Activated CD4-positive, alpha-beta T cell treated with anti-CD3 and anti-CD28 coated beads, Interleukin-2, Interleukin-6, amounts not matched to agents 100 ng/mL and 50 ng/mL, durations not matched to agents 16 hours and 8 hours (primary cell): ENCODE results near the gene ETS1.

ENCODE experiments used
- DNase-seq: peaks from one replicate; pipeline ENCODE4 v3.0.0-alpha.2; 2020

ETS1 gene

GRCh38 chr11:128497776-128498095, 89.6 kb downstream of the ETS1 start:
- DNase-seq, result no peak

- DNase-seq, result peak; percentile 65
Measured at GRCh38 chr11:128497061-128497775, 90.1 kb downstream of the ETS1 start.

- DNase-seq, result no peak
Measured at GRCh38 chr11:128496692-128497060, 90.7 kb downstream of the ETS1 start.

- no peak for DNase-seq
Measured at GRCh38 chr11:128496249-128496648, 91.1 kb downstream of the ETS1 start.

GRCh38 chr11:128494418-128495332, 92.7 kb downstream of the ETS1 start:
- DNase-seq, result peak; percentile 73

GRCh38 chr11:128493570-128493965, 93.8 kb downstream of the ETS1 start:
- no peak for DNase-seq

- DNase-seq, result peak; percentile 69
Measured at GRCh38 chr11:128492903-128493569, 94.3 kb downstream of the ETS1 start.

- DNase-seq, result no peak
Measured at GRCh38 chr11:128492461-128492860, 94.9 kb downstream of the ETS1 start.

GRCh38 chr11:128491195-128491936, 96.0 kb downstream of the ETS1 start:
- DNase-seq, result peak; percentile 58

- no peak for DNase-seq
Measured at GRCh38 chr11:128490092-128490491, 97.3 kb downstream of the ETS1 start.

GRCh38 chr11:128488471-128488870, 98.9 kb downstream of the ETS1 start:
- DNase-seq, result peak; percentile 68

- DNase-seq, result no peak
Measured at GRCh38 chr11:128487978-128488377, 99.4 kb downstream of the ETS1 start.

- no peak for DNase-seq
Measured at GRCh38 chr11:128484172-128484571, 103.2 kb downstream of the ETS1 start.

GRCh38 chr11:128483211-128483788, 104.1 kb downstream of the ETS1 start:
- DNase-seq, result peak; percentile 72

GRCh38 chr11:128482512-128483191, 104.7 kb downstream of the ETS1 start:
- DNase-seq, result peak; percentile 79

GRCh38 chr11:128482092-128482491, 105.3 kb downstream of the ETS1 start:
- DNase-seq, result no peak

- DNase-seq, result no peak
Measured at GRCh38 chr11:128481135-128481534, 106.2 kb downstream of the ETS1 start.

- DNase-seq, result no peak
Measured at GRCh38 chr11:128480665-128481064, 106.7 kb downstream of the ETS1 start.

- DNase-seq, result no peak
Measured at GRCh38 chr11:128480066-128480465, 107.3 kb downstream of the ETS1 start.

- no peak for DNase-seq
Measured at GRCh38 chr11:128479144-128479543, 108.2 kb downstream of the ETS1 start.

- no peak for DNase-seq
Measured at GRCh38 chr11:128478305-128478704, 109.1 kb downstream of the ETS1 start.

- DNase-seq, result no peak
Measured at GRCh38 chr11:128477811-128478210, 109.5 kb downstream of the ETS1 start.
